Measurements from ENCODE around the gene HS6ST3.

DNA sequence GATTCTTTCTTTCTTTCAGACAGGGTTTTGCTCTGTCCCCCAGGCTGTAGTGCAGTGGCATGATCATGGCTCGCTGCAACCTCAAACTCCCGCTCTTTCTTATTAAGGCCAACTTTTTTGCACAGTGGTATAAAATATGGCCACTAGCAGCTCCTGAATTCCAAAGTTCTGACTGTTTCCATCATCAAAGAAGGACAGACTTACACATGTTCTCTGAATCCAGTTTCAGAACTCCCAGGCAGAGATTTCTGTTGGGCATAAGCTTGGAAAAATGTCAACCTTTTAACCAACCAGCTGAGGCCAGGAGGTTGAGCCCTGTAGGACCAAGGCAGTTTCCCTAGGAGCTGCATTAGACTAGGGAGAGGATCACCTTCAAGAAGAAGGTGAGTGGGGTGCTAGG is 184.1 kb downstream of the HS6ST3 start:
- TF ChIP-seq, protein P1, sequence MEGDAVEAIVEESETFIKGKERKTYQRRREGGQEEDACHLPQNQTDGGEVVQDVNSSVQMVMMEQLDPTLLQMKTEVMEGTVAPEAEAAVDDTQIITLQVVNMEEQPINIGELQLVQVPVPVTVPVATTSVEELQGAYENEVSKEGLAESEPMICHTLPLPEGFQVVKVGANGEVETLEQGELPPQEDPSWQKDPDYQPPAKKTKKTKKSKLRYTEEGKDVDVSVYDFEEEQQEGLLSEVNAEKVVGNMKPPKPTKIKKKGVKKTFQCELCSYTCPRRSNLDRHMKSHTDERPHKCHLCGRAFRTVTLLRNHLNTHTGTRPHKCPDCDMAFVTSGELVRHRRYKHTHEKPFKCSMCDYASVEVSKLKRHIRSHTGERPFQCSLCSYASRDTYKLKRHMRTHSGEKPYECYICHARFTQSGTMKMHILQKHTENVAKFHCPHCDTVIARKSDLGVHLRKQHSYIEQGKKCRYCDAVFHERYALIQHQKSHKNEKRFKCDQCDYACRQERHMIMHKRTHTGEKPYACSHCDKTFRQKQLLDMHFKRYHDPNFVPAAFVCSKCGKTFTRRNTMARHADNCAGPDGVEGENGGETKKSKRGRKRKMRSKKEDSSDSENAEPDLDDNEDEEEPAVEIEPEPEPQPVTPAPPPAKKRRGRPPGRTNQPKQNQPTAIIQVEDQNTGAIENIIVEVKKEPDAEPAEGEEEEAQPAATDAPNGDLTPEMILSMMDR (IDR thresholded peaks at IDR 0.05; ENCODE audit: extremely low read depth in 1 of 2, insufficient read depth in 1 of 2, low read depth in 1 of 2, low read length in 2 of 2), result no peak
- TF ChIP-seq EZH2 (IDR thresholded peaks at IDR 0.05; ENCODE audit: borderline replicate concordance, low read depth, low read length, severe bottlenecking), result no peak

Measured in endothelial cell of umbilical vein (primary cell).